T-helper 2 cell treated with Interferon-gamma antibody and Interleukin-4, amounts not matched to agents 100 ng/mL and 5 ng/mL, for 36 hours (primary cell): ENCODE results near the gene NTF4. TPM values are rescaled to one million over a fixed set of nuclear protein-coding genes. Genes with fewer than 3 reads are reported as not detected.
"Not testable (repeated sequence)": the region's sequence is repeated elsewhere in the genome, so short reads cannot be mapped to it uniquely, and the experiment has no call there.

Source experiments
- intact Hi-C: fragments of 100-400 bp; cut with micrococcal nuclease; formaldehyde crosslinking; loops from one replicate; pipeline ENCODE4 v1.15.1; 2023
- total RNA-seq: library from RNA; stranded (reverse); gene quantifications from 2 replicates; pipeline ENCODE4 v1.2.3, GENCODE V29; 2022

The NTF4 gene
- total RNA-seq, 1 donor from 2014 or later = not detected

DNA sequence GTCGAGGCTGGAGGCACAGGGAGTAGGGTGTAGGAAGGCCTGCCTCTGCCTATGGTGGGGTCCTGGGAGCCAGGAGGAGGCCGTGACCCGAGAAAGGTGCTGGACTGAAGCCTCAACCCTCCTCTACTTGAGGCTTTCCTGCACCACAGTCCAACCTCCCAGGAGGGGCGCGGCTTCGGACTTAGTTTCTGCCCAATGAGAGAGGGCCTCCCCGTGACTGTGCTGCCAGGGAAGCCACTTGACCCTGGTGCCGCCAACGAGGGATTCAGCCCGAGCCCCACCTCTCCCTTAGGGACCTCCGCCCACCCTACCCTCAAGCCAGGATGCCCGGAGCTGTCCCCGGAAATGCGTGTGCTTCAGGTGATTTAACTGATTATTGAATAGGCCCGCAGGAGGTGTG is 40.4 kb downstream of the NTF4 start, which contains the start of gene CGB3:
TSS of gene CGB3 (minus strand) at position 101 of the 400 bp plus-strand sequence. CDS start 362 bp downstream, outside the sequence.
- intact Hi-C loops = not testable (repeated sequence)

DNA sequence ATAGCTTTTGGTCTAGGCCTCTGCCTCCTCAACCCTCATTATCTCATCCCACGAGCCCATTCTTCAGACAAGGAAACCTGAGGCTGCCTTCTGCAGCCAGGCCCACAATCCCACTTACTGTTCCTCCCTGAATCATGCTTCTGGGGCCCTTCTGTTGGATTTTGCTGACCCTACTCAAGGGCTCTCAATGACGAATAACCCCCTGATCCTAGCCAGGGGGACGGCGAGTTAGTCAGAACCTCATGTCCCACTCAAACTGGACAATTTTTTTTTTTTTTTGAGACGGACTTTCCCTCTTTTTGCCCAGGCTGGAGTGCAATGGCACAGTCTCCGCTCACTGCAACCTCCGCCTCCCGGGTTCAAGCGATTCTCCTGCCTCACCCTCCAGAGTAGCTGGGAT is 42.5 kb downstream of the NTF4 start:
- intact Hi-C loops = no loop called here

DNA sequence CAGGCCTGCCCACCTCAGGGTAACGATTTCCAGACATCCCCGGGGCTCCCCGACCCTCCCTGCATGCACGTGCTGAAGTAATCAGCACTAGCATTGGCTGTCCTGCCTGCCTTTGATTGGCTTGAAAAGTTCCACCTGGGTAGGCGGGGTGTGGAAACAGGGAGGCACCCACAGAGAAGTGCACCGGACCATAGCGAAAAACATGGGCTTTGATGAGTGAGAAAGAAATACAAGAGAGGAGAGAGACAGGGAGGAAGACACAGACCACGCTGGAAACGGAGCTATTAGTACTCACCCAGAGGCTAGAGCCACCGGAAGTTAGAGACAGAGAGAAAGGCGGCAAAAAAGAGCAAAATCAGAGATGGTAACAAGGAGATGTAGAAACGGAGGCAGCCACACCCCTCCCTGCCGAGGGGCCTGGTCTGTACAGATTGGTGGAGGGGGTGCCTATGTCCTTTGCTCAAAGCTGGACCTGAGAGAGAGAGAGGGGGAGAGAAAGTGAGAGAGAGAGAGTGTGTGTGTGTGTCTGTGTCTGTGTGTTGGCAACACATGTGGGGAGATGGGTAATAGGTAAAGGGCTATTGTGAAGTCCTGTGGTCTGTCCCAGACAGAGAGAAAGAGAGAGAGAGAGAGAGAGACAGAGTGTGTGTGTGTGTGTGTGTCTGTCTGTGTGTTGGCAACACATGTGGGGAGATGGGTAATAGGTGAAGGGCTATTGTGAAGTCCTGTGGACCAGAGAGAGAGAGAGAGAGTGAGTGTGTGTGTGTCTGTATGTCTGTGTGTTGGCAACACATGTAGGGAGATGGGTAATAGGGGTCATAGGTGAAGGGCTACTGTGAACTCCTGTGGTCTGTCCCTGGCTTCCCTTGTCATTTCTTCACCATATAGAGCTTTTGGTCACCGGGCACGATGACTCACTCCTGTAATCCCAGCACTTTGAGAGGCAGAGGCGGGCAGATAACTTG is 43.4 kb downstream of the NTF4 start:
- intact Hi-C loops = no loop called here

- intact Hi-C loops = no loop called here
Observed at GRCh38 chr19:49020342-49020741, 44.3 kb downstream of the NTF4 start.

DNA sequence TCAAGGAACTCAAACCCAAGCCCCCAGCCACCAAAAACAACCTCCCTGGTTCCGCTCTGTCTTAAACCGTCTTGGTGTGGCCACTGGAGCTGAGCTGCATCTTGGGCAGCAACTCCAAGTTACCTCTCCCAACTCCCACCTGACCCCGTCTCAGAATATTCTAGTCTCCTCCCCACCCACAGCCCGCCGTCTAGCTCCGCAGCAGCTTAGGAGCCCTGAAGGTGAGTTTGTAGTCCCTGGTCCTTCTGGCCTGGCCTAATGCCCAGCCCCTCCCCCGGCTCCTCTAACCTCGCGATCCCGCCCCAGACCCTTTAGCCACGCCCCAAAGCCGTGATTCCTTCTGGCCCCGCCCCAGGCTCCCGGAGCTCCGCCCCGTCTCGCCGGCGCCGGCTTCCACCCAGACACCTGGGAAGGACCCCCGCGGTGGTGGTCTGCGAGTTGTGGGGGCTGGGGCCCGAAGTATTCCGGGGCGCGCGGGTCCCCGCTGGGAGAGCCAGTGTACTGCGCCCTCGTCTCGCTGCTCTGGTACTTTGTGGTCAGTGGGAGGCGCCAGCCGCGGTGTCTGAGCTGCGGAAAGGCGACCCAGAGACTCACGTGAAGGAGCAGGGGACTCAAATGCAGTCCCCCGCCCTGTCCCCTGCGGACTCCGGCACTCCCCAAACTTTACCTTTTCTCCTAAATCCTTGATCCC is 45.2 kb downstream of the NTF4 start:
- intact Hi-C loops = no loop called here

DNA sequence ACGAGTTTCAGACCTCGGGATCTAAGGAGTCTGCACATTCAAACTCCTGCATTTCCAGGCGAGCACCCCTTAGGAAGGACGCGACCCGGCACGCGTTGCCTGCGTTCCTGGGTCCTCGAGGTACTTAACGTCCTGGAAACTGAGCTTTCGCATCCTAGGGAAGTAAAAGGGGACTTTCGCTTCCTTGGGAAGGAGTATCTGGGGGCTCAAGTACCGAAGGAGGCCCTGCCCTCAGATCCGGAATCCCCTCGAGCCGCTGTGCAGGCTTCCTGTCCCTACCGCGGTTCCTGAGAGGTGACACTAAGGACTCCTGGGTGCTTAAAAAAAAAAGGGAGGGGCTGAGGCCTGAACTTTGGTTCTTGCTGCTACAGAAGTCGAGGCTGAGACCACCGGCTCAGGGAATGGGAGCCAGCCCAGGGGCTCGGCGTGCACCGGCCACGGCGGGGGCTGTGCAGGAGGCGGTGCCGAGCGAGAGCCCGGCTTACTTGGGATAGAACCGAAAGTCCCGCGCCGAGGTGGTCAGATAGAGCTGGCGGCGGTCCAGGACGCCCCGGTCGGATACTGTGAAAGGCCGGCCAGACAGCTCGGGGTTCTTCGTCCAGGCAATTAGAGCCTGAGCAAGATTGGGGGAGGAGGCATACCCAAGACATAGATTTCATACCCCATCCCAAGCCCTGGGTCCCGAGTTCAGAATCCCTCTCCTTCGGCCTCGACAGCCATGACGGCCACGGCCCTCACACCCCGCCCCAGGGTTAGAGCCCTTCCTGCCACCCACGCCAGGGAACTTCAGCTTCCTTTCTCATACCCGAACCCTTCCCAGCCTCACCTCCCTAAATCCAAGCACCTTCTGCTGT is 46.0 kb downstream of the NTF4 start:
- intact Hi-C loops = not testable (repeated sequence)

- intact Hi-C loops = no loop called here
Observed at GRCh38 chr19:49017666-49018351, 46.8 kb downstream of the NTF4 start.

DNA sequence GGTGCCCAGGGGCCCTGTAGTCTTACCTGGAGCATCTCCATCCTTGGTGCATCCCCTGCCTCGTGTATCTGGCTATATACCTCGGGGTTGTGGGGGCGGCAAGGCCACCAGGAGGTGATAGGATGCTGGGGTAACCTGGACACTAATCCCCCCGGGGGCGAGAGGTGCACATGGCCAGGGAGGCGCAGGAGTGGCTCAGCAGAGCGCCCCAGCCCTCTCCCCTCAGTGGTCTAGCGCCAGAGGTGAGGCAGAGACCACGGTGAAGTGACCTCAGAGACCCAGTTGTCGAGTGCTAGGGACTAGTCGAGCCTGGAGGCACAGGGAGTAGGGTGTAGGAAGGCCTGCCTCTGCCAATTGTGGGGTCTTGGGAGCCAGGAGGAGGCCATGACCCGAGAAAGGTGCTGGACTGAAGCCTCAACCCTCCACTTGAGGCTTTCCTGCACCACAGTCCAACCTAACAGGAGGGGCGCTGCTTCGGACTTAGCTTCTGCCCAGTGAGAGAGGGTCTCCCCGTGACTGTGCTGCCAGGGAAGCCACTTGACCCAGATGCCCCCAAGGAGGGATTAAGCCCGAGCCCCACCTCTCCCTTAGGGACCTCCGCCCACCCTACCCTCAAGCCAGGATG is 47.5 kb downstream of the NTF4 start, which contains the start of gene LHB:
TSS of gene LHB (minus strand) at position 51 of the 625 bp plus-strand sequence. CDS start at position 41, 10 bp downstream.
- intact Hi-C loops = no loop called here

- intact Hi-C loops = no loop called here
Observed at GRCh38 chr19:49016067-49016839, 48.4 kb downstream of the NTF4 start.

DNA sequence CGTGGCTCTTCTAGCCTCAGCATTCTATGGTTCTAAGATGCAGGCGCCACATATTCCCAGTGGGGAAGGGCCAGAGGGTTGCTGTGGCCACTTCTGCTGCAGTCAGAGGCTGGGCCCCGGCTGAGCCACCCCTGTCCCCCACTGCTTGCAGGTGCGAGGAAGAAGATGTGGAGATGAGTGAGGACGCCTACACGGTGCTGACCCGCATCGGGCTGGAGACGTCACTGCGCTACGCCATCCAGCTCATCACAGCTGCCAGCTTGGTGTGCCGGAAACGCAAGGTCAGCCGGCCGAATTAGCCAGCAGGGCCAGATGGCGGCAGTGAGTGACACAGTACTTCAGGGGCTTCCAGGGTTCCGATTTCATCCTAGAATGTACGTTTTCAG is 49.8 kb downstream of the NTF4 start:
- intact Hi-C loops = no loop called here

DNA sequence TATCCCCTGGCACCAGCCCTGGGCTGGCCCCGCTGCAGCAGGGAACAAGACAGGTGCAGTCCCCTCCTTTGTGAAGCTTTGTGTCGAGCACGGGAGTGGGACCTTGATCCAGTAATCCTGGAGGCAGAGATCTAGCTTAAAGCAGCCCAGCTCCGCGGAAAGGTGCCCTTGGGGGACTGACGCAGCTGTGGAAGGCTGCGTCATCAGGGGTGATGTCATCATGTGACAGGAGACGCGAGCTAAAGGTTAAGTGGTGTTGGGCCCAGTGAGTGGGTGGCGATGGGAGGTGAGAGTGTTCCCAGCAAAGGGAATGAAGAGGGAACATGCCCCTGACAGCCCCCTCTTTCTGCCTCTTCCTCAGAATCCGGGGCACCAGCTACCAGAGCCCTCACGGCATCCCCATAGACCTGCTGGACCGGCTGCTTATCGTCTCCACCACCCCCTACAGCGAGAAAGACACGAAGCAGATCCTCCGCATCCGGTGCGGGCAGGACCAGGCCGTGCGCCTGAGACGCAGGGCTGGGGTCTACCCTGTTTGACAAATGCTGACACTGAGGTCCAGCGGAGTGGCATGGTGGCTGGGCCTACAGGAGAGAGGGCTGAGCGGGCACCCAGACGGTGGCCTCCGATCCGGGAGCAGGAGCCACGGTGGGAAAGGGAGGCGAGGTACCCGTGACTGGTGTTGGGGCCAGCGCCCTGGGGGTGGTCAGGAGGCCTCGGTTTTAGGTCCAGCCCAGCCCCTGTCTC is 50.3 kb downstream of the NTF4 start:
- intact Hi-C loops = no loop called here

GRCh38 chr19:49011194-49011593 is 53.4 kb downstream of the NTF4 start:
- intact Hi-C loops = no loop called here

Other genes starting within 250 kb of the NTF4 start
- 0.36 and 0.59 TPM in 2 replicates for gene HSD17B14, start 228.3 kb downstream of the NTF4 start, total RNA-seq
- gene PLEKHA4, start 196.2 kb downstream of the NTF4 start, total RNA-seq = 1.4 and 1.8 TPM in 2 replicates
- 24.5 and 26.8 TPM in 2 replicates for gene PPP1R15A, start 192.4 kb downstream of the NTF4 start, total RNA-seq
- not detected in 2 replicates for gene TULP2, start 166.1 kb downstream of the NTF4 start, total RNA-seq
- 225 and 234 TPM in 2 replicates for gene NUCB1, start 164.5 kb downstream of the NTF4 start, total RNA-seq
- 0.52 and 0.75 TPM in 2 replicates for gene DHDH, start 131.1 kb downstream of the NTF4 start, total RNA-seq
- 326 and 330 TPM in 2 replicates for gene BAX, start 109.9 kb downstream of the NTF4 start, total RNA-seq
- gene FTL, start 99.5 kb downstream of the NTF4 start, total RNA-seq = 704 and 728 TPM in 2 replicates
- gene GYS1, start 71.5 kb downstream of the NTF4 start, total RNA-seq = 54.0 and 55.8 TPM in 2 replicates
- gene RUVBL2, start 70.9 kb downstream of the NTF4 start, total RNA-seq = 105 and 108 TPM in 2 replicates
- not detected in 2 replicates for gene LHB, start 47.7 kb downstream of the NTF4 start, total RNA-seq
- not detected in 2 replicates for gene CGB3, start 40.5 kb downstream of the NTF4 start, total RNA-seq
- not detected in 2 replicates for gene CGB2, start 32.9 kb downstream of the NTF4 start, total RNA-seq
- gene CGB1, start 27.9 kb downstream of the NTF4 start, total RNA-seq = not detected in 2 replicates
- gene CGB5, start 21.0 kb downstream of the NTF4 start, total RNA-seq = not detected in 2 replicates
- gene CGB8, start 15.7 kb downstream of the NTF4 start, total RNA-seq = not detected in 2 replicates
- not detected in 2 replicates for gene CGB7, start 7.1 kb downstream of the NTF4 start, total RNA-seq
- gene KCNA7, start 7.9 kb upstream of the NTF4 start, total RNA-seq = not detected in 2 replicates
- gene SNRNP70, start 20.6 kb upstream of the NTF4 start, total RNA-seq = 228 and 238 TPM in 2 replicates
- gene LIN7B, start 49.6 kb upstream of the NTF4 start, total RNA-seq = 2.8 and 4.2 TPM in 2 replicates
- gene C19orf73, start 54.3 kb upstream of the NTF4 start, total RNA-seq = 0.61 and 0.68 TPM in 2 replicates
- 1.3 and 1.5 TPM in 2 replicates for gene PPFIA3, start 54.7 kb upstream of the NTF4 start, total RNA-seq
- gene HRC, start 90.6 kb upstream of the NTF4 start, total RNA-seq = not detected in 2 replicates
- gene TRPM4, start 93.0 kb upstream of the NTF4 start, total RNA-seq = 0.43 and 1.1 TPM in 2 replicates